HG03432 (cell line): ENCODE measurements around the gene KLHL36.
"Not testable (repeated sequence)": the region's sequence is repeated elsewhere in the genome, so short reads cannot be mapped to it uniquely, and the experiment has no call there.

ENCODE experiments used
- ATAC-seq: cut with Tn5 transposase; IDR thresholded peaks from one replicate; pipeline ENCODE4 v1.9.1; 2021; ENCODE audit warnings: mild to moderate bottlenecking, moderate library complexity; ENCODE audit not compliant: unreplicated experiment

The KLHL36 gene

GRCh38 chr16:84614968-84615813 is 33.1 kb upstream of the KLHL36 start:
- ATAC-seq: no peak

- ATAC-seq: no peak
Observed at GRCh38 chr16:84616515-84616914, 31.8 kb upstream of the KLHL36 start.

- ATAC-seq: peak; percentile 33
Observed at GRCh38 chr16:84617041-84617790, 31.1 kb upstream of the KLHL36 start.

- ATAC-seq: peak; percentile 87
Observed at GRCh38 chr16:84617791-84618580, 30.3 kb upstream of the KLHL36 start, which contains the start of gene COTL1. Gene COTL1, minus strand, starts transcription at chr16:84618078. Its CDS starts 164 bp downstream, at chr16:84617914.

GRCh38 chr16:84618581-84619460 is 29.5 kb upstream of the KLHL36 start:
- ATAC-seq: no peak

- ATAC-seq: not testable (repeated sequence)
Observed at GRCh38 chr16:84620913-84621312, 27.4 kb upstream of the KLHL36 start.

- no peak for ATAC-seq
Observed at GRCh38 chr16:84625556-84625955, 22.8 kb upstream of the KLHL36 start.

- no peak for ATAC-seq
Observed at GRCh38 chr16:84628226-84628731, 20.0 kb upstream of the KLHL36 start.

- no peak for ATAC-seq
Observed at GRCh38 chr16:84629580-84629979, 18.7 kb upstream of the KLHL36 start.

GRCh38 chr16:84630009-84630408 is 18.3 kb upstream of the KLHL36 start:
- no peak for ATAC-seq

GRCh38 chr16:84630446-84631152 is 17.7 kb upstream of the KLHL36 start:
- no peak for ATAC-seq

- no peak for ATAC-seq
Observed at GRCh38 chr16:84631153-84631466, 17.2 kb upstream of the KLHL36 start.

GRCh38 chr16:84631886-84632285 is 16.4 kb upstream of the KLHL36 start:
- no peak for ATAC-seq

- ATAC-seq: not testable (repeated sequence)
Observed at GRCh38 chr16:84632862-84633261, 15.4 kb upstream of the KLHL36 start.

- ATAC-seq: no peak
Observed at GRCh38 chr16:84633622-84634021, 14.7 kb upstream of the KLHL36 start.

- no peak for ATAC-seq
Observed at GRCh38 chr16:84635702-84636101, 12.6 kb upstream of the KLHL36 start.

- ATAC-seq: no peak
Observed at GRCh38 chr16:84637709-84638108, 10.6 kb upstream of the KLHL36 start.

- no peak for ATAC-seq
Observed at GRCh38 chr16:84638231-84638806, 10.0 kb upstream of the KLHL36 start.

GRCh38 chr16:84640145-84640544 is 8.2 kb upstream of the KLHL36 start:
- ATAC-seq: no peak
